GM21528 (cell line): Measurements from ENCODE around the gene PKDCC.
"Not testable (repeated sequence)": the region's sequence is repeated elsewhere in the genome, so short reads cannot be mapped to it uniquely, and the experiment has no call there.

Source experiments
- ATAC-seq: cut with Tn5 transposase; IDR thresholded peaks from one replicate; pipeline ENCODE4 v1.9.1; 2021; ENCODE audit warnings: mild to moderate bottlenecking, moderate library complexity; ENCODE audit not compliant: unreplicated experiment, low FRiP score

PKDCC gene

GRCh38 chr2:42060718-42061619, 13.1 kb downstream of the PKDCC start:
- ATAC-seq, result no peak

GRCh38 chr2:42061839-42062238, 14.0 kb downstream of the PKDCC start:
- ATAC-seq, result no peak

- ATAC-seq, result no peak
Observed at GRCh38 chr2:42063431-42064171, 15.8 kb downstream of the PKDCC start.

- ATAC-seq, result no peak
Observed at GRCh38 chr2:42064417-42064942, 16.7 kb downstream of the PKDCC start.

- not testable (repeated sequence) for ATAC-seq
Observed at GRCh38 chr2:42065753-42066152, 17.9 kb downstream of the PKDCC start.

- ATAC-seq, result not testable (repeated sequence)
Observed at GRCh38 chr2:42067001-42067400, 19.2 kb downstream of the PKDCC start.

GRCh38 chr2:42067521-42067920, 19.7 kb downstream of the PKDCC start:
- no peak for ATAC-seq

GRCh38 chr2:42068571-42069178, 20.9 kb downstream of the PKDCC start:
- no peak for ATAC-seq

- no peak for ATAC-seq
Observed at GRCh38 chr2:42069568-42069967, 21.7 kb downstream of the PKDCC start.

GRCh38 chr2:42071791-42072190, 24.0 kb downstream of the PKDCC start:
- no peak for ATAC-seq

- ATAC-seq, result no peak
Observed at GRCh38 chr2:42072349-42073118, 24.7 kb downstream of the PKDCC start.

GRCh38 chr2:42073739-42074503, 26.1 kb downstream of the PKDCC start:
- ATAC-seq, result no peak

- ATAC-seq, result no peak
Observed at GRCh38 chr2:42074661-42075060, 26.8 kb downstream of the PKDCC start.

GRCh38 chr2:42076357-42077225, 28.8 kb downstream of the PKDCC start:
- no peak for ATAC-seq

GRCh38 chr2:42077343-42077742, 29.5 kb downstream of the PKDCC start:
- ATAC-seq, result no peak

GRCh38 chr2:42079737-42080287, 32.0 kb downstream of the PKDCC start:
- no peak for ATAC-seq

- not testable (repeated sequence) for ATAC-seq
Observed at GRCh38 chr2:42081151-42081550, 33.3 kb downstream of the PKDCC start.

GRCh38 chr2:42082016-42082415, 34.2 kb downstream of the PKDCC start:
- no peak for ATAC-seq
